Measurements from ENCODE around the gene TNXB.
A peak's percentile ranks its signal among the peaks of the same experiment; 100 is the strongest.

The TNXB gene

GRCh38 chr6:32086661-32087573, 22.2 kb downstream of the TNXB start:
- H3K36me3 Mint-ChIP-seq: peaks cover 3% of the 10 kb centered on the region
- peaks cover 5% of the 10 kb centered on the region for H3K4me1 Mint-ChIP-seq (ENCODE audit: low read depth)
- H3K4me3 Mint-ChIP-seq: peak overlapping the region; percentile 44
- H3K9me3 Mint-ChIP-seq (ENCODE audit: low read depth): no peaks in the 10 kb centered on the region
- no peak overlapping the region for H3K27ac Mint-ChIP-seq
- H3K27me3 Mint-ChIP-seq: peaks cover 4% of the 10 kb centered on the region

GRCh38 chr6:32085759-32086459, 23.2 kb downstream of the TNXB start:
- no peaks in the 10 kb centered on the region for H3K9me3 Mint-ChIP-seq (ENCODE audit: low read depth)
- H3K36me3 Mint-ChIP-seq: peaks cover 3% of the 10 kb centered on the region
- no peak overlapping the region for H3K4me3 Mint-ChIP-seq
- peaks cover 5% of the 10 kb centered on the region for H3K4me1 Mint-ChIP-seq (ENCODE audit: low read depth)
- H3K27ac Mint-ChIP-seq: no peak overlapping the region
- peaks cover 4% of the 10 kb centered on the region for H3K27me3 Mint-ChIP-seq

- Mint-ChIP-seq H3K36me3 (peaks cover 3% of the 10 kb centered on the region), H3K4me3 (no peak overlapping the region), H3K27ac (no peak overlapping the region), H3K4me1 (ENCODE audit: low read depth) (peaks cover 5% of the 10 kb centered on the region), H3K27me3 (peaks cover 4% of the 10 kb centered on the region), H3K9me3 (ENCODE audit: low read depth) (no peaks in the 10 kb centered on the region)
Measured at GRCh38 chr6:32084780-32085179, 24.4 kb downstream of the TNXB start.

- H3K27me3 Mint-ChIP-seq: peaks cover 4% of the 10 kb centered on the region
- no peak overlapping the region for H3K27ac Mint-ChIP-seq
Measured at GRCh38 chr6:32083812-32084768, 25.0 kb downstream of the TNXB start.

GRCh38 chr6:32082935-32083334, 26.2 kb downstream of the TNXB start:
- H3K27ac Mint-ChIP-seq: no peak overlapping the region
- no peak overlapping the region for H3K4me3 Mint-ChIP-seq
- peaks cover 4% of the 10 kb centered on the region for H3K27me3 Mint-ChIP-seq
- peaks cover 5% of the 10 kb centered on the region for H3K4me1 Mint-ChIP-seq (ENCODE audit: low read depth)
- peaks cover 3% of the 10 kb centered on the region for H3K36me3 Mint-ChIP-seq
- H3K9me3 Mint-ChIP-seq (ENCODE audit: low read depth): no peaks in the 10 kb centered on the region

More at GRCh38 chr6:32083812-32084768, 25.0 kb downstream of the TNXB start:
- no peaks in the 10 kb centered on the region for H3K9me3 Mint-ChIP-seq (ENCODE audit: low read depth)
- H3K4me3 Mint-ChIP-seq: no peak overlapping the region
- H3K36me3 Mint-ChIP-seq: peaks cover 3% of the 10 kb centered on the region
- H3K4me1 Mint-ChIP-seq (ENCODE audit: low read depth): peaks cover 5% of the 10 kb centered on the region

- H3K4me1 Mint-ChIP-seq (ENCODE audit: low read depth): peaks cover 5% of the 10 kb centered on the region
- H3K9me3 Mint-ChIP-seq (ENCODE audit: low read depth): no peaks in the 10 kb centered on the region
- no peak overlapping the region for H3K4me3 Mint-ChIP-seq
- peaks cover 3% of the 10 kb centered on the region for H3K36me3 Mint-ChIP-seq
- no peak overlapping the region for H3K27ac Mint-ChIP-seq
- H3K27me3 Mint-ChIP-seq: peaks cover 4% of the 10 kb centered on the region
Measured at GRCh38 chr6:32082478-32082877, 26.7 kb downstream of the TNXB start.

- no peak overlapping the region for H3K4me3 Mint-ChIP-seq
- no peak overlapping the region for H3K27ac Mint-ChIP-seq
- H3K9me3 Mint-ChIP-seq (ENCODE audit: low read depth): no peaks in the 10 kb centered on the region
Measured at GRCh38 chr6:32081168-32081990, 27.8 kb downstream of the TNXB start.

GRCh38 chr6:32079566-32080290, 29.4 kb downstream of the TNXB start:
- Mint-ChIP-seq H3K4me3 (no peak overlapping the region), H3K27ac (no peak overlapping the region), H3K27me3 (peaks cover 1% of the 10 kb centered on the region), H3K4me1 (ENCODE audit: low read depth) (no peaks in the 10 kb centered on the region), H3K9me3 (ENCODE audit: low read depth) (no peaks in the 10 kb centered on the region), H3K36me3 (peaks cover 3% of the 10 kb centered on the region)

More at GRCh38 chr6:32081168-32081990, 27.8 kb downstream of the TNXB start:
- Mint-ChIP-seq H3K4me1 (ENCODE audit: low read depth) (no peaks in the 10 kb centered on the region), H3K27me3 (peaks cover 2% of the 10 kb centered on the region), H3K36me3 (peaks cover 3% of the 10 kb centered on the region)

GRCh38 chr6:32076321-32076809, 32.8 kb downstream of the TNXB start:
- Mint-ChIP-seq H3K4me1 (ENCODE audit: low read depth) (no peaks in the 10 kb centered on the region), H3K27ac (no peak overlapping the region), H3K9me3 (ENCODE audit: low read depth) (no peaks in the 10 kb centered on the region), H3K27me3 (peaks cover 1% of the 10 kb centered on the region), H3K36me3 (peaks cover 2% of the 10 kb centered on the region), H3K4me3 (no peak overlapping the region)

- Mint-ChIP-seq H3K27me3 (peaks cover 1% of the 10 kb centered on the region), H3K36me3 (peaks cover 2% of the 10 kb centered on the region), H3K9me3 (ENCODE audit: low read depth) (no peaks in the 10 kb centered on the region), H3K4me3 (no peak overlapping the region), H3K27ac (no peak overlapping the region), H3K4me1 (ENCODE audit: low read depth) (no peaks in the 10 kb centered on the region)
Measured at GRCh38 chr6:32075781-32076180, 33.4 kb downstream of the TNXB start.

- H3K27me3 Mint-ChIP-seq: peaks cover 1% of the 10 kb centered on the region
- H3K4me1 Mint-ChIP-seq (ENCODE audit: low read depth): no peaks in the 10 kb centered on the region
- H3K36me3 Mint-ChIP-seq: peaks cover 2% of the 10 kb centered on the region
- no peak overlapping the region for H3K27ac Mint-ChIP-seq
- no peak overlapping the region for H3K4me3 Mint-ChIP-seq
- no peaks in the 10 kb centered on the region for H3K9me3 Mint-ChIP-seq (ENCODE audit: low read depth)
Measured at GRCh38 chr6:32074996-32075532, 34.1 kb downstream of the TNXB start.

GRCh38 chr6:32073613-32074012, 35.5 kb downstream of the TNXB start:
- Mint-ChIP-seq H3K27me3 (peaks cover 1% of the 10 kb centered on the region), H3K9me3 (ENCODE audit: low read depth) (no peaks in the 10 kb centered on the region), H3K4me3 (no peak overlapping the region), H3K36me3 (peaks cover 4% of the 10 kb centered on the region), H3K4me1 (ENCODE audit: low read depth) (no peaks in the 10 kb centered on the region), H3K27ac (no peak overlapping the region)

GRCh38 chr6:32073101-32073500, 36.0 kb downstream of the TNXB start:
- Mint-ChIP-seq H3K27me3 (peaks cover 1% of the 10 kb centered on the region), H3K27ac (no peak overlapping the region), H3K9me3 (ENCODE audit: low read depth) (no peaks in the 10 kb centered on the region), H3K36me3 (peaks cover 4% of the 10 kb centered on the region), H3K4me1 (ENCODE audit: low read depth) (no peaks in the 10 kb centered on the region), H3K4me3 (no peak overlapping the region)
